ENCODE measurements around the gene NINJ1.

DNA sequence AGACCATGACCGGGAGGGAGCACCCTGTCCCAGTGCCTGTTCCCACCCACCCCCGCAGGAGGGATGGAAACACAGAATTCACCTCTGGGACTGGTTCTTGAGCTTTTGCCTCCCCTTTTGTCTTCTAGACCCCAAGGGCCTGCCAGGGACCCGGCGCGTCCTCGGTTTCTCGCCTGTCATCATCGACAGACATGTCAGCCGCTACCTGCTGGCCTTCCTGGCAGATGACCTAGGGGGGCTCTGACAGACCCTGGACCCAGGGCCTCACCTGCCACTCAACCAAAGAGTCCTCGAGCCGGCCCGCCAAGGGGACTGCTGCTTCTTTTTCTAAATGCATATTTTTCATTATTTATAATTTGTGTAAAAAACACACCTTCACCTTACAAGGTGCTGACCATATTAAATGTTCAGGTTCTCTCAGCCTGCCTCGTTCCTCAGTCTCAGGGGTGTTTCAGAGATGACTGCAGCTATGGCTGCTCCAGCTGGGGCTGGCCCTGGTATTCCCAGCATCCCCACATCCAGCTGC lies 21.1 kb downstream of the NINJ1 start:
- TF ChIP-seq TAF1 (IDR thresholded peaks at IDR 0.05; ENCODE audit: borderline replicate concordance, insufficient read depth, low read length) = no peak
- TF ChIP-seq, protein P1, sequence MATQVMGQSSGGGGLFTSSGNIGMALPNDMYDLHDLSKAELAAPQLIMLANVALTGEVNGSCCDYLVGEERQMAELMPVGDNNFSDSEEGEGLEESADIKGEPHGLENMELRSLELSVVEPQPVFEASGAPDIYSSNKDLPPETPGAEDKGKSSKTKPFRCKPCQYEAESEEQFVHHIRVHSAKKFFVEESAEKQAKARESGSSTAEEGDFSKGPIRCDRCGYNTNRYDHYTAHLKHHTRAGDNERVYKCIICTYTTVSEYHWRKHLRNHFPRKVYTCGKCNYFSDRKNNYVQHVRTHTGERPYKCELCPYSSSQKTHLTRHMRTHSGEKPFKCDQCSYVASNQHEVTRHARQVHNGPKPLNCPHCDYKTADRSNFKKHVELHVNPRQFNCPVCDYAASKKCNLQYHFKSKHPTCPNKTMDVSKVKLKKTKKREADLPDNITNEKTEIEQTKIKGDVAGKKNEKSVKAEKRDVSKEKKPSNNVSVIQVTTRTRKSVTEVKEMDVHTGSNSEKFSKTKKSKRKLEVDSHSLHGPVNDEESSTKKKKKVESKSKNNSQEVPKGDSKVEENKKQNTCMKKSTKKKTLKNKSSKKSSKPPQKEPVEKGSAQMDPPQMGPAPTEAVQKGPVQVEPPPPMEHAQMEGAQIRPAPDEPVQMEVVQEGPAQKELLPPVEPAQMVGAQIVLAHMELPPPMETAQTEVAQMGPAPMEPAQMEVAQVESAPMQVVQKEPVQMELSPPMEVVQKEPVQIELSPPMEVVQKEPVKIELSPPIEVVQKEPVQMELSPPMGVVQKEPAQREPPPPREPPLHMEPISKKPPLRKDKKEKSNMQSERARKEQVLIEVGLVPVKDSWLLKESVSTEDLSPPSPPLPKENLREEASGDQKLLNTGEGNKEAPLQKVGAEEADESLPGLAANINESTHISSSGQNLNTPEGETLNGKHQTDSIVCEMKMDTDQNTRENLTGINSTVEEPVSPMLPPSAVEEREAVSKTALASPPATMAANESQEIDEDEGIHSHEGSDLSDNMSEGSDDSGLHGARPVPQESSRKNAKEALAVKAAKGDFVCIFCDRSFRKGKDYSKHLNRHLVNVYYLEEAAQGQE (IDR thresholded peaks at IDR 0.05; ENCODE audit: insufficient read depth in 1 of 2, low read depth in 2 of 2, low read length in 2 of 2) = no peak
- TF ChIP-seq POLR2AphosphoS5 (IDR thresholded peaks at IDR 0.05; ENCODE audit: low read depth, low read length) = no peak
